D721Med (cell line): ENCODE measurements around the gene GLB1L.
"Not testable (repeated sequence)": the region's sequence is repeated elsewhere in the genome, so short reads cannot be mapped to it uniquely, and the experiment has no call there.

Experiments
- DNase-seq: peaks from one replicate; pipeline ENCODE4 v3.0.0; 2011; ENCODE audit warnings: low spot score; ENCODE audit not compliant: insufficient read length
- FAIRE-seq: peaks from 2 replicates; lab custom pipeline; 2011; peaks lifted over from hg19 to GRCh38; lab: Jason Lieb, UNC
- CTCF ChIP-seq: IDR thresholded peaks from 2 replicates; pipeline ENCODE4 v1.5.1; 2012; ENCODE audit warnings: mild to moderate bottlenecking, control low read depth; ENCODE audit not compliant: insufficient read depth; ENCODE audit errors: missing control alignments

The GLB1L gene

GRCh38 chr2:219207884-219208740 is 37.1 kb downstream of the GLB1L start:
- FAIRE-seq = no peak
- TF ChIP-seq CTCF = no peak
- no peak for DNase-seq

- FAIRE-seq (no peak), DNase-seq (no peak)
- TF ChIP-seq CTCF = no peak
Observed at GRCh38 chr2:219207134-219207883, 37.9 kb downstream of the GLB1L start.

GRCh38 chr2:219206328-219207133 is 38.7 kb downstream of the GLB1L start, which contains the start of gene ZFAND2B:
Gene ZFAND2B, plus strand, starts transcription at chr2:219206782. Its CDS starts 206 bp downstream, at chr2:219206988.
- no peak for TF ChIP-seq CTCF
- FAIRE-seq (no peak), DNase-seq (peak; percentile 94)

GRCh38 chr2:219205981-219206327 is 39.3 kb downstream of the GLB1L start:
- no peak for TF ChIP-seq CTCF
- DNase-seq (no peak), FAIRE-seq (no peak)

GRCh38 chr2:219205165-219205538 is 40.1 kb downstream of the GLB1L start:
- DNase-seq = no peak
- TF ChIP-seq CTCF = no peak
- no peak for FAIRE-seq

GRCh38 chr2:219204425-219205164 is 40.6 kb downstream of the GLB1L start:
- TF ChIP-seq CTCF = no peak
- DNase-seq (no peak), FAIRE-seq (no peak)

GRCh38 chr2:219201331-219201730 is 43.9 kb downstream of the GLB1L start:
- FAIRE-seq, DNase-seq: not testable (repeated sequence)

GRCh38 chr2:219200502-219201326 is 44.5 kb downstream of the GLB1L start:
- DNase-seq, FAIRE-seq: not testable (repeated sequence)
